ENCODE results near the gene BNIP3. TPM values are rescaled to one million over a fixed set of nuclear protein-coding genes. Genes with fewer than 3 reads are reported as not detected.

BNIP3 gene
- total and polyA plus RNA-seq, 2 of the 13 experiments (the other 11 are each of a cell fraction or from before 2014, with no cell fraction given), result 73.7 to 223 TPM

- TF ChIP-seq PRDM10 (CRISPR knock-in tag; IDR thresholded peaks at IDR 0.05; ENCODE audit: low read depth) (no peak), GATA4 (IDR thresholded peaks at IDR 0.05; ENCODE audit: borderline replicate concordance, low read depth) (no peak), ZNF713 (CRISPR knock-in tag; IDR thresholded peaks at IDR 0.05) (0 out of 2 replicates have a peak, but pooled peaks have one; percentile 4), SAFB2 (CRISPR knock-in tag; IDR thresholded peaks at IDR 0.05; ENCODE audit: borderline replicate concordance, low read depth) (no peak), ZNF724P (CRISPR knock-in tag; IDR thresholded peaks at IDR 0.05; ENCODE audit: borderline replicate concordance) (0 out of 2 replicates have a peak, but pooled peaks have one; percentile 58), ZSCAN12 (CRISPR knock-in tag; IDR thresholded peaks at IDR 0.05) (0 out of 2 replicates have a peak, but pooled peaks have one; percentile 12), ZNF775 (CRISPR knock-in tag; IDR thresholded peaks at IDR 0.05; ENCODE audit: borderline replicate concordance) (no peak), ZNF609 (CRISPR knock-in tag; IDR thresholded peaks at IDR 0.05; ENCODE audit: borderline replicate concordance) (0 out of 2 replicates have a peak, but pooled peaks have one; percentile 4), ARNTL (CRISPR knock-in tag; IDR thresholded peaks at IDR 0.05) (peak; percentile 42)
- TF ChIP-seq, protein P1, sequence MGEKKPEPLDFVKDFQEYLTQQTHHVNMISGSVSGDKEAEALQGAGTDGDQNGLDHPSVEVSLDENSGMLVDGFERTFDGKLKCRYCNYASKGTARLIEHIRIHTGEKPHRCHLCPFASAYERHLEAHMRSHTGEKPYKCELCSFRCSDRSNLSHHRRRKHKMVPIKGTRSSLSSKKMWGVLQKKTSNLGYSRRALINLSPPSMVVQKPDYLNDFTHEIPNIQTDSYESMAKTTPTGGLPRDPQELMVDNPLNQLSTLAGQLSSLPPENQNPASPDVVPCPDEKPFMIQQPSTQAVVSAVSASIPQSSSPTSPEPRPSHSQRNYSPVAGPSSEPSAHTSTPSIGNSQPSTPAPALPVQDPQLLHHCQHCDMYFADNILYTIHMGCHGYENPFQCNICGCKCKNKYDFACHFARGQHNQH (CRISPR knock-in tag; IDR thresholded peaks at IDR 0.05), result 0 out of 2 replicates have a peak, but pooled peaks have one; percentile 69
- TF ChIP-seq, protein P2, sequence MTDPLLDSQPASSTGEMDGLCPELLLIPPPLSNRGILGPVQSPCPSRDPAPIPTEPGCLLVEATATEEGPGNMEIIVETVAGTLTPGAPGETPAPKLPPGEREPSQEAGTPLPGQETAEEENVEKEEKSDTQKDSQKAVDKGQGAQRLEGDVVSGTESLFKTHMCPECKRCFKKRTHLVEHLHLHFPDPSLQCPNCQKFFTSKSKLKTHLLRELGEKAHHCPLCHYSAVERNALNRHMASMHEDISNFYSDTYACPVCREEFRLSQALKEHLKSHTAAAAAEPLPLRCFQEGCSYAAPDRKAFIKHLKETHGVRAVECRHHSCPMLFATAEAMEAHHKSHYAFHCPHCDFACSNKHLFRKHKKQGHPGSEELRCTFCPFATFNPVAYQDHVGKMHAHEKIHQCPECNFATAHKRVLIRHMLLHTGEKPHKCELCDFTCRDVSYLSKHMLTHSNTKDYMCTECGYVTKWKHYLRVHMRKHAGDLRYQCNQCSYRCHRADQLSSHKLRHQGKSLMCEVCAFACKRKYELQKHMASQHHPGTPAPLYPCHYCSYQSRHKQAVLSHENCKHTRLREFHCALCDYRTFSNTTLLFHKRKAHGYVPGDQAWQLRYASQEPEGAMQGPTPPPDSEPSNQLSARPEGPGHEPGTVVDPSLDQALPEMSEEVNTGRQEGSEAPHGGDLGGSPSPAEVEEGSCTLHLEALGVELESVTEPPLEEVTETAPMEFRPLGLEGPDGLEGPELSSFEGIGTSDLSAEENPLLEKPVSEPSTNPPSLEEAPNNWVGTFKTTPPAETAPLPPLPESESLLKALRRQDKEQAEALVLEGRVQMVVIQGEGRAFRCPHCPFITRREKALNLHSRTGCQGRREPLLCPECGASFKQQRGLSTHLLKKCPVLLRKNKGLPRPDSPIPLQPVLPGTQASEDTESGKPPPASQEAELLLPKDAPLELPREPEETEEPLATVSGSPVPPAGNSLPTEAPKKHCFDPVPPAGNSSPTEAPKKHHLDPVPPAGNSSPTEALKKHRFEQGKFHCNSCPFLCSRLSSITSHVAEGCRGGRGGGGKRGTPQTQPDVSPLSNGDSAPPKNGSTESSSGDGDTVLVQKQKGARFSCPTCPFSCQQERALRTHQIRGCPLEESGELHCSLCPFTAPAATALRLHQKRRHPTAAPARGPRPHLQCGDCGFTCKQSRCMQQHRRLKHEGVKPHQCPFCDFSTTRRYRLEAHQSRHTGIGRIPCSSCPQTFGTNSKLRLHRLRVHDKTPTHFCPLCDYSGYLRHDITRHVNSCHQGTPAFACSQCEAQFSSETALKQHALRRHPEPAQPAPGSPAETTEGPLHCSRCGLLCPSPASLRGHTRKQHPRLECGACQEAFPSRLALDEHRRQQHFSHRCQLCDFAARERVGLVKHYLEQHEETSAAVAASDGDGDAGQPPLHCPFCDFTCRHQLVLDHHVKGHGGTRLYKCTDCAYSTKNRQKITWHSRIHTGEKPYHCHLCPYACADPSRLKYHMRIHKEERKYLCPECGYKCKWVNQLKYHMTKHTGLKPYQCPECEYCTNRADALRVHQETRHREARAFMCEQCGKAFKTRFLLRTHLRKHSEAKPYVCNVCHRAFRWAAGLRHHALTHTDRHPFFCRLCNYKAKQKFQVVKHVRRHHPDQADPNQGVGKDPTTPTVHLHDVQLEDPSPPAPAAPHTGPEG (CRISPR knock-in tag; IDR thresholded peaks at IDR 0.05), result 0 out of 2 replicates have a peak, but pooled peaks have one; percentile 18
These were observed 16.5 kb upstream of the BNIP3 start (continued) for GRCh38 chr10:131998050-131998844.

Measured in HepG2 (cell line).